Right atrium auricular region (tissue), 2 donors: ENCODE measurements around the gene ARHGAP26. TPM values are rescaled to one million over a fixed set of nuclear protein-coding genes. Genes with fewer than 3 reads are reported as not detected.

Experiments
- DNase-seq: peaks from one replicate; pipeline ENCODE4 v3.0.0-alpha.2; 2019; ENCODE audit warnings: low spot score
- H3K27ac ChIP-seq, 2 donors: fragments of 200-600 bp; sonication (generic); 1 replicate in 1 of 2; 2 replicates in 1 of 2; pipeline ENCODE4 v1.5.1; 2016 to 2019
- H3K27me3 ChIP-seq, 2 donors: fragments of 200-600 bp; sonication (generic); one replicate each; pipeline versions ENCODE4 v1.5.1 to v1.6.0; 2017 to 2019
- H3K36me3 ChIP-seq: fragments of 200-600 bp; sonication (generic); one replicate; pipeline ENCODE4 v1.5.1; 2016
- H3K4me1 ChIP-seq, 2 donors: fragments of 200-600 bp; sonication (generic); one replicate each; pipeline versions ENCODE4 v1.5.1 to v1.6.0; 2017 to 2019
- H3K4me3 ChIP-seq, 2 donors: fragments of 200-600 bp; sonication (generic); 1 replicate in 1 of 2; 2 replicates in 1 of 2; pipeline ENCODE4 v1.5.1; 2017 to 2019; ENCODE audit warnings: mild to moderate bottlenecking in 1 of 2, moderate library complexity in 1 of 2
- H3K9me3 ChIP-seq, 2 donors: fragments of 200-600 bp; sonication (generic); one replicate each; pipeline ENCODE4 v1.5.1; 2019
- CTCF ChIP-seq, 2 donors: fragments of 200-600 bp; sonication (generic); IDR thresholded peaks; one replicate each; pipeline ENCODE4 v1.5.1; 2019; ENCODE audit warnings: antibody characterized with exemption in 2 of 2
- total RNA-seq, 2 donors: library from RNA; depleted of rRNA; stranded (reverse); fragments of >200 nt; gene quantifications; one replicate each; pipeline ENCODE4 v1.1.0, GENCODE V29; 2016

The ARHGAP26 gene
- total RNA-seq, 2 donors from 2014 or later, result 29.8 to 31.6 TPM

DNA sequence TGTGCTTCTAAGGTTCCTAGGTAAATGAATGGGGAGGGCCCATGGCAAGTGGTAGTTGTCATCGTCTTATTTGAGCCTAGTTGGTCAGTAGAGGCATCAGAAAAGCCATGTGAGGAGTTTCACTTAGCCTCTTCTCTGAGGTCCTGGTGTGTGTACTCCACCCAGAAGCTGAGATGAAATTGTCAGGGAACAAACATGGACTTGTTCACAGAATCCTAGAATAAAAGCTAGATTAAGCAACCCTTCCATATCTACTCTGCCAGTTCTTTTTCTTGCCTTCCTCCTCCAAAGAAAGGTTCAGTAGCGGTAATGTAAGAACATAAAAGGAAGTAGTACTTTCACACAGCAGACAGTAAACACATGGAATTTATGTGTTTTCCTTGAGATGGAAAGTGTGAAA lies 70.4 kb downstream of the ARHGAP26 start:
- Histone ChIP-seq H3K9me3 (no peaks in the 10 kb centered on the region), H3K36me3 (no peaks in the 10 kb centered on the region), H3K27ac (peak overlapping the region; percentile 60 to 69), H3K27me3 (no peaks in the 10 kb centered on the region), H3K4me1 (peaks cover 0 to 93% of the 10 kb centered on the region in 2 donors), H3K4me3 (no peak overlapping the region)
- no peak for TF ChIP-seq CTCF (IDR thresholded peaks at IDR 0.05)
- no peak for DNase-seq

- Histone ChIP-seq H3K9me3 (no peaks in the 10 kb centered on the region), H3K36me3 (no peaks in the 10 kb centered on the region), H3K4me1 (peaks cover 0 to 100% of the 10 kb centered on the region in 2 donors), H3K27me3 (no peaks in the 10 kb centered on the region), H3K4me3 (no peak overlapping the region), H3K27ac (peak overlapping the region; percentile 60 to 69)
- no peak for TF ChIP-seq CTCF (IDR thresholded peaks at IDR 0.05)
- DNase-seq, result peak; percentile 86
Observed at GRCh38 chr5:142841511-142842265, 71.5 kb downstream of the ARHGAP26 start.

DNA sequence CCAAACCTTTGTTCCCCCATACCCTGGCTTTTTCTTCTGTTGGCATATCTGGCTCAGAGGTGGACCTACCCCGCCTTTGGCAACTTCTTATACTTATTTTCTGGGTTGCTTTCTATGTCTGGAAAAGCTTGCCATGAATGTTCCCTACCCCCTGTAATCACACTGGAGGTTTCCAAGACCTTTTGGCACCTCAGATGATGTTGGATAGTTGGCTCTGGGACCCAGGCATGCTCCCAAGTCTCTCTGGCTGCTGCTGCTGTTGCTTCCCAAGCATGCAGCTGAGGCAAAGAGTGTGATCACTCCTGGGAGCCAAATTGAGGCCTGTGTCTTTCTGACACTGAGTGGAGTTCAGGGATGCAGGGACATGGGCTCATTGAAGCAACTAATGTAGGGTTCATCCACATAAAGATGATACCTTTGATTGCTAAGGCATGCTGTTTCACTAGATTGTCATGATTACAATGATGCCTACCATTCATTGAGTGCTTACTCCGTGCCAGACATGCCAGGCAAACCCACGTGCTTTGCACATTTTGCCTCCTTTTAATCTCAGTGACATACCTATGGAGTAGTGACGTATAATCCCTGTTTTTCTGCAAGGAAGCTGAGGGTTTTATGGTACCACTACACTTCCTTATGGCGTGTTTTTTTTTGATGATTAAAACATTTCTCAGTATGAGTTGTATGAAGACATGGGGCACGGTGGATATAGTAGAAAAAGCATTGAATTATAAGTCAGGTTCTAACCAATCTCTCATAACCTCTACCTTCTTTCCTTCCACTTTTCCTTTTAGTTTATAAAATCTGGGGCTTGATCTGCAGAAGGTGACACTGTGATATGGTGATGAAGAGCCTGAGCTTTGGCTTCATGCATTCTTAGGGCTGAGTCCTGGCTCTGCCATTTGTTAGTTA lies 73.1 kb downstream of the ARHGAP26 start:
- TF ChIP-seq CTCF (IDR thresholded peaks at IDR 0.05), result no peak
- Histone ChIP-seq H3K36me3 (no peaks in the 10 kb centered on the region), H3K9me3 (no peaks in the 10 kb centered on the region), H3K4me1 (peaks cover 0 to 100% of the 10 kb centered on the region in 2 donors), H3K4me3 (no peak overlapping the region), H3K27me3 (no peaks in the 10 kb centered on the region), H3K27ac (peak overlapping the region in 1 of 2 donors; percentile 4)
- no peak for DNase-seq

DNA sequence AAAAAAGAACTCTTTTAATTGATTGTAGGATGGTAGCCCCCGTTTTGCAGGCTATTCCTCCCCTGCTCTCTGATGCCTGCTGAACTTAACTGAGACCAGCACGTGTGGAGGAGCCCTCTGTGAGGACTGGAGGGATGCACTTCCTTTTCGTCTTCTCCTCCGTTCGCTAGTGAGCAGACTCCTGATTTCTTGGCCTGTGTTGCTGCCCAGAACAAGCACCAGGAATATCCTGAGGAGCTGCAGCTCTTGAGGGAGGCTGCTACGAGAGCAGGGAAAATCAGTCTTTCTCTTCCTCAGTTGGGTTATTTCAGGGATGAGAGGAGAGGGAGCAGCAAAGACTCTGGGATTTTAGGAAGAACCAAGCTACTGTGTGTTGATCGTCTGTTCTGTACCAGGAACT lies 74.7 kb downstream of the ARHGAP26 start:
- H3K27ac ChIP-seq, result peak overlapping the region; percentile 71 to 79
- no peak for DNase-seq
- H3K36me3 ChIP-seq, result no peaks in the 10 kb centered on the region

GRCh38 chr5:142845402-142845921 lies 75.3 kb downstream of the ARHGAP26 start:
- H3K9me3 ChIP-seq, result no peaks in the 10 kb centered on the region
- no peaks in the 10 kb centered on the region for H3K36me3 ChIP-seq
- no peaks in the 10 kb centered on the region for H3K27me3 ChIP-seq
- H3K4me3 ChIP-seq, result no peak overlapping the region
- peak overlapping the region; percentile 71 to 79 for H3K27ac ChIP-seq
- peaks cover 0 to 92% of the 10 kb centered on the region in 2 donors for H3K4me1 ChIP-seq
- no peak for DNase-seq
- no peak for TF ChIP-seq CTCF (IDR thresholded peaks at IDR 0.05)

More for the DNA sequence above, 74.7 kb downstream of the ARHGAP26 start:
- Histone ChIP-seq H3K27me3 (no peaks in the 10 kb centered on the region), H3K9me3 (no peaks in the 10 kb centered on the region), H3K4me1 (peaks cover 0 to 92% of the 10 kb centered on the region in 2 donors), H3K4me3 (no peak overlapping the region)
- TF ChIP-seq CTCF (IDR thresholded peaks at IDR 0.05), result no peak
